Body of pancreas (tissue), 4 donors: Measurements from ENCODE around the gene PPP1R9B.

Experiments
- POLR2A ChIP-seq, 3 donors: fragments of 450-650 bp; IDR thresholded peaks; one replicate each; pipeline ENCODE4 v1.6.1; 2016; ENCODE audit warnings: antibody characterized with exemption in 3 of 3, mild to moderate bottlenecking in 2 of 3
- TF ChIP-seq, protein P1 (sequence below), 7 experiments: fragments of 450-650 bp in 4 of 7; fragments of 200-600 bp in 3 of 7; sonication (generic) in 3 of 7; IDR thresholded peaks; one replicate each; pipeline ENCODE4 v1.5.1; 2016 to 2019; ENCODE audit warnings: antibody characterized with exemption in 7 of 7

DNA sequence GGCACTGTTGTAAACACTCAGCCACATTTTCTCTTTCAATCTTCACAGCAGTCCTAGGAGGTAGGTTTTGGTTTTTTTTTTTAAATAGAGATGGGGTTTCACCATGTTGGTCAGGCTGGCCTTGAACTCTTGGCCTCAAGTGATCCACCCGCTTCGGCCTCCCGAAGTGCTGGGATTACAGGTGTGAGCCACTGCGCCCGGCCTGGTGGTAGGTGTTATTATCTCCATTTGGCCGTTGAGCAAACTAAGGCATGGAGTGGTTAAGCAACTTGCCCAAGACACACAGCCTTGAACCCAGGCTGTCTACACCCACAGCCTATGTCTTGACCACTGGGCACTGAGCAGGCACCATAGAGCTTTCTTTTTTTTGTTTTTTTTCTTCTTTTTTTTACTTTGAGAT lies 24.0 kb upstream of the PPP1R9B start:
- TF ChIP-seq, protein P1, sequence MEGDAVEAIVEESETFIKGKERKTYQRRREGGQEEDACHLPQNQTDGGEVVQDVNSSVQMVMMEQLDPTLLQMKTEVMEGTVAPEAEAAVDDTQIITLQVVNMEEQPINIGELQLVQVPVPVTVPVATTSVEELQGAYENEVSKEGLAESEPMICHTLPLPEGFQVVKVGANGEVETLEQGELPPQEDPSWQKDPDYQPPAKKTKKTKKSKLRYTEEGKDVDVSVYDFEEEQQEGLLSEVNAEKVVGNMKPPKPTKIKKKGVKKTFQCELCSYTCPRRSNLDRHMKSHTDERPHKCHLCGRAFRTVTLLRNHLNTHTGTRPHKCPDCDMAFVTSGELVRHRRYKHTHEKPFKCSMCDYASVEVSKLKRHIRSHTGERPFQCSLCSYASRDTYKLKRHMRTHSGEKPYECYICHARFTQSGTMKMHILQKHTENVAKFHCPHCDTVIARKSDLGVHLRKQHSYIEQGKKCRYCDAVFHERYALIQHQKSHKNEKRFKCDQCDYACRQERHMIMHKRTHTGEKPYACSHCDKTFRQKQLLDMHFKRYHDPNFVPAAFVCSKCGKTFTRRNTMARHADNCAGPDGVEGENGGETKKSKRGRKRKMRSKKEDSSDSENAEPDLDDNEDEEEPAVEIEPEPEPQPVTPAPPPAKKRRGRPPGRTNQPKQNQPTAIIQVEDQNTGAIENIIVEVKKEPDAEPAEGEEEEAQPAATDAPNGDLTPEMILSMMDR (IDR thresholded peaks at IDR 0.05) = no peak
- no peak for TF ChIP-seq POLR2A (IDR thresholded peaks at IDR 0.05)
